Colonic mucosa (tissue), 4 donors: ENCODE measurements around the gene COL2A1. TPM values are rescaled to one million over a fixed set of nuclear protein-coding genes. Genes with fewer than 3 reads are reported as not detected.

Source experiments
- DNase-seq: peaks from one replicate; pipeline ENCODE4 v3.0.0-alpha.2; 2020
- H3K27ac ChIP-seq: fragments of 200-600 bp; one replicate; pipeline ENCODE4 v1.8.0; 2021
- H3K27me3 ChIP-seq: fragments of 200-600 bp; one replicate; pipeline ENCODE4 v1.8.0; 2021
- H3K36me3 ChIP-seq: fragments of 200-600 bp; one replicate; pipeline ENCODE4 v1.8.0; 2021
- H3K4me1 ChIP-seq: fragments of 200-600 bp; one replicate; pipeline ENCODE4 v1.8.0; 2021; ENCODE audit warnings: mild to moderate bottlenecking
- H3K4me3 ChIP-seq: fragments of 200-600 bp; one replicate; pipeline ENCODE4 v1.8.0; 2021
- H3K9ac ChIP-seq, 2 donors: one replicate each; pipeline ENCODE4 v1.7.0; 2013; ENCODE audit warnings: control low read depth in 2 of 2, low read depth in 2 of 2, low read length in 2 of 2
- H3K9me3 ChIP-seq: fragments of 200-600 bp; one replicate; pipeline ENCODE4 v1.8.0; 2021
- intact Hi-C: fragments of 100-400 bp; cut with DNase I; formaldehyde crosslinking; loops from one replicate; pipeline ENCODE4 v1.14.1; 2022
- total RNA-seq, 2 donors: library from RNA; stranded (reverse); fragmentation: NEBNext Ultra II Directional in 1 of 2; extraction: Animal tissue kit (Norgen Biotek cat#: 25700) in 1 of 2; gene quantifications; one replicate each; pipeline ENCODE4 v1.2.1, GENCODE V29; 2021
- TF ChIP-seq, protein P1 (sequence below): fragments of 200-600 bp; IDR thresholded peaks from one replicate; pipeline ENCODE4 v1.8.0; 2022; ENCODE audit warnings: antibody characterized with exemption, mild to moderate bottlenecking
- donor health status: healthy.
- donor health status: DM: no; HTN: no; CAD: no.
- donor health status: DM: no; HTN: no; CAD: no.

COL2A1 gene
- total RNA-seq, 2 donors from 2014 or later = 1.1 to 1.3 TPM

GRCh38 chr12:47954467-47955045 is 49.7 kb downstream of the COL2A1 start:
- DNase-seq = peak; percentile 84

DNA sequence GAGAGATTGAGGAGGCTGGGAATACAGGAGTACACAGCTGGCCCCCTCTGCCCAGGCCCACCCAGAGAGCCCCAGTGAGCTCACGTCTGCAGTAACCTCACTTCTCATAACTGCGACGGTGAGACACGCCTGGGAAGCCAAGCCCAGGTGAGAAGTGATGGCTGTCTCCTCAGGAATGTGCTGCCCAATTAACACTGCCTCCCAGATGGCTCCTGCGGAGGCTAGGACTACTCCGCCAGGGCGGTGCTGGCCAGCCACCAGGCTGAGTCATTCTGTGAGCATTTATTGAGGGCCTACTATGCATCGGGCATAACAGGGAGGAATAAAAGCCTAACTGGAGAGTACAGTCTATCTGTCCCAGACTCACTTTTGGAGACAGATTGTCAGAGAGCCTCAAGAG is 50.2 kb downstream of the COL2A1 start:
- TF ChIP-seq, protein P1, sequence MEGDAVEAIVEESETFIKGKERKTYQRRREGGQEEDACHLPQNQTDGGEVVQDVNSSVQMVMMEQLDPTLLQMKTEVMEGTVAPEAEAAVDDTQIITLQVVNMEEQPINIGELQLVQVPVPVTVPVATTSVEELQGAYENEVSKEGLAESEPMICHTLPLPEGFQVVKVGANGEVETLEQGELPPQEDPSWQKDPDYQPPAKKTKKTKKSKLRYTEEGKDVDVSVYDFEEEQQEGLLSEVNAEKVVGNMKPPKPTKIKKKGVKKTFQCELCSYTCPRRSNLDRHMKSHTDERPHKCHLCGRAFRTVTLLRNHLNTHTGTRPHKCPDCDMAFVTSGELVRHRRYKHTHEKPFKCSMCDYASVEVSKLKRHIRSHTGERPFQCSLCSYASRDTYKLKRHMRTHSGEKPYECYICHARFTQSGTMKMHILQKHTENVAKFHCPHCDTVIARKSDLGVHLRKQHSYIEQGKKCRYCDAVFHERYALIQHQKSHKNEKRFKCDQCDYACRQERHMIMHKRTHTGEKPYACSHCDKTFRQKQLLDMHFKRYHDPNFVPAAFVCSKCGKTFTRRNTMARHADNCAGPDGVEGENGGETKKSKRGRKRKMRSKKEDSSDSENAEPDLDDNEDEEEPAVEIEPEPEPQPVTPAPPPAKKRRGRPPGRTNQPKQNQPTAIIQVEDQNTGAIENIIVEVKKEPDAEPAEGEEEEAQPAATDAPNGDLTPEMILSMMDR = no peak
- Histone ChIP-seq H3K27ac (peak overlapping the region; percentile 50), H3K4me1 (peaks cover 15% of the 10 kb centered on the region), H3K36me3 (no peaks in the 10 kb centered on the region), H3K9me3 (no peaks in the 10 kb centered on the region), H3K9ac (peak overlapping the region in 1 of 2 donors; percentile 65), H3K4me3 (no peak overlapping the region), H3K27me3 (no peaks in the 10 kb centered on the region)
- intact Hi-C loops = loop anchor here (10.0 kb wide), 1 partner anchor 211 kb away; no protein-coding TSS in a partner anchor
- DNase-seq = peak; percentile 53

More at GRCh38 chr12:47954467-47955045, 49.7 kb downstream of the COL2A1 start:
- intact Hi-C loops = loop anchor here (10.0 kb wide), 1 partner anchor 210 kb away; no protein-coding TSS in a partner anchor
- Histone ChIP-seq H3K36me3 (no peaks in the 10 kb centered on the region), H3K27ac (peak overlapping the region; percentile 50), H3K9ac (peak overlapping the region in 1 of 2 donors; percentile 65), H3K27me3 (no peaks in the 10 kb centered on the region), H3K4me3 (no peak overlapping the region), H3K9me3 (no peaks in the 10 kb centered on the region), H3K4me1 (peaks cover 15% of the 10 kb centered on the region)
- TF ChIP-seq, protein P1 = no peak

GRCh38 chr12:47950856-47951468 is 53.3 kb downstream of the COL2A1 start:
- TF ChIP-seq, protein P1 = no peak
- no peak overlapping the region for H3K27ac ChIP-seq
- H3K36me3 ChIP-seq = no peaks in the 10 kb centered on the region
- intact Hi-C loops = loop anchor here (10.0 kb wide), 1 partner anchor 214 kb away; no protein-coding TSS in a partner anchor
- H3K9me3 ChIP-seq = no peaks in the 10 kb centered on the region
- no peak overlapping the region for H3K4me3 ChIP-seq
- H3K4me1 ChIP-seq = peaks cover 15% of the 10 kb centered on the region
- no peak overlapping the region for H3K9ac ChIP-seq
- no peak for DNase-seq
- H3K27me3 ChIP-seq = no peaks in the 10 kb centered on the region

GRCh38 chr12:47949441-47950341 is 54.6 kb downstream of the COL2A1 start:
- Histone ChIP-seq H3K4me3 (no peak overlapping the region), H3K27ac (no peak overlapping the region), H3K36me3 (no peaks in the 10 kb centered on the region), H3K27me3 (no peaks in the 10 kb centered on the region), H3K9me3 (no peaks in the 10 kb centered on the region), H3K9ac (peak overlapping the region in 1 of 2 donors; percentile 61), H3K4me1 (peaks cover 15% of the 10 kb centered on the region)
- DNase-seq = peak; percentile 88
- intact Hi-C loops = loop anchor here (2.0 to 10.0 kb wide), 2 partner anchors 45 to 215 kb away; partner anchors contain the start of gene VDR
- TF ChIP-seq, protein P1 = peak; percentile 88

DNA sequence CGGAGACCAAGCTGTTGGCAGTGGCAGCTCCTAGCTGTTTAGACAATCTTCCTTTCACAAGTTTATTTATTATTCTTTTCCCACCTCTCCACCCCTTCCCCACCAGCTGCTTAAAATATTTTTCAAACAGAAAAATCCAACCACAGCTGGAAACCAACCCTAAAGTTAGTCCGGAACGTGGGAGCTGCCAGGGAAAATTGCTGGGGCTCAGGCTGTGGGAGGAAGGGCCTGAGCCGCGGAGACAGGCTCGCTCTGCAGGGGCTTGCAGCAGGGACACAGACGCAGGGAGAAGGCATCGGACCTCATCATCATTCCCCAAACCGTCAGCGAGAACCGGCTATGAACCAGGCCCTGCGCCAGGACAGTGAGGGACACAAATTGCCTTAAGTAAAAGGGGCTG is 56.9 kb downstream of the COL2A1 start:
- no peak for DNase-seq

More for the DNA sequence above, 56.9 kb downstream of the COL2A1 start:
- TF ChIP-seq, protein P1 = no peak
- Histone ChIP-seq H3K36me3 (no peaks in the 10 kb centered on the region), H3K27me3 (no peaks in the 10 kb centered on the region), H3K4me1 (peaks cover 12% of the 10 kb centered on the region), H3K9ac (peak overlapping the region in 1 of 2 donors; percentile 48), H3K9me3 (no peaks in the 10 kb centered on the region), H3K4me3 (no peak overlapping the region), H3K27ac (no peak overlapping the region)
- intact Hi-C loops = no loop called here
